ENCODE data around the gene MRPL20. TPM values are rescaled to one million over a fixed set of nuclear protein-coding genes. Genes with fewer than 3 reads are reported as not detected.

The MRPL20 gene
- total RNA-seq, 1 experiment from 2014 or later, result 112 TPM

GRCh38 chr1:1439546-1440261 lies 32.6 kb upstream of the MRPL20 start:
- in situ Hi-C loops (cut with HindIII; ENCODE audit: low pct_unique_long_range_greater_than_20kb, low sequenced_read_pairs), result no loop called here
- DNase-seq (ENCODE audit: low read depth, low spot score), result no peak

GRCh38 chr1:1438531-1439381 lies 31.7 kb upstream of the MRPL20 start:
- no peak for DNase-seq (ENCODE audit: low read depth, low spot score)
- in situ Hi-C loops (cut with HindIII; ENCODE audit: low pct_unique_long_range_greater_than_20kb, low sequenced_read_pairs), result no loop called here

- in situ Hi-C loops (cut with HindIII; ENCODE audit: low pct_unique_long_range_greater_than_20kb, low sequenced_read_pairs), result no loop called here
- DNase-seq (ENCODE audit: low read depth, low spot score), result no peak
These were observed 30.8 kb upstream of the MRPL20 start for GRCh38 chr1:1437904-1438376.

GRCh38 chr1:1437033-1437903 lies 30.2 kb upstream of the MRPL20 start:
- in situ Hi-C loops (cut with HindIII; ENCODE audit: low pct_unique_long_range_greater_than_20kb, low sequenced_read_pairs), result no loop called here
- no peak for DNase-seq (ENCODE audit: low read depth, low spot score)

- no peak for DNase-seq (ENCODE audit: low read depth, low spot score)
- in situ Hi-C loops (cut with HindIII; ENCODE audit: low pct_unique_long_range_greater_than_20kb, low sequenced_read_pairs), result no loop called here
These were observed 29.5 kb upstream of the MRPL20 start for GRCh38 chr1:1436630-1437032.

- no peak for DNase-seq (ENCODE audit: low read depth, low spot score)
- in situ Hi-C loops (cut with HindIII; ENCODE audit: low pct_unique_long_range_greater_than_20kb, low sequenced_read_pairs), result no loop called here
These were observed 29.0 kb upstream of the MRPL20 start for GRCh38 chr1:1435911-1436629.

- peak; percentile 32 for DNase-seq (ENCODE audit: low read depth, low spot score)
- in situ Hi-C loops (cut with HindIII; ENCODE audit: low pct_unique_long_range_greater_than_20kb, low sequenced_read_pairs), result no loop called here
These were observed 28.2 kb upstream of the MRPL20 start, which contains the start of gene VWA1 for GRCh38 chr1:1435106-1435903. Gene VWA1 (plus strand): TSS chr1:1435690. CDS start chr1:1435749, 59 bp downstream.

GRCh38 chr1:1434824-1435105 lies 27.7 kb upstream of the MRPL20 start:
- in situ Hi-C loops (cut with HindIII; ENCODE audit: low pct_unique_long_range_greater_than_20kb, low sequenced_read_pairs), result no loop called here
- no peak for DNase-seq (ENCODE audit: low read depth, low spot score)

GRCh38 chr1:1434131-1434823 lies 27.2 kb upstream of the MRPL20 start:
- in situ Hi-C loops (cut with HindIII; ENCODE audit: low pct_unique_long_range_greater_than_20kb, low sequenced_read_pairs), result no loop called here
- no peak for DNase-seq (ENCODE audit: low read depth, low spot score)

- no peak for DNase-seq (ENCODE audit: low read depth, low spot score)
- in situ Hi-C loops (cut with HindIII; ENCODE audit: low pct_unique_long_range_greater_than_20kb, low sequenced_read_pairs), result no loop called here
These were observed 26.7 kb upstream of the MRPL20 start for GRCh38 chr1:1433804-1434130.

GRCh38 chr1:1432951-1433803 lies 26.1 kb upstream of the MRPL20 start:
- in situ Hi-C loops (cut with HindIII; ENCODE audit: low pct_unique_long_range_greater_than_20kb, low sequenced_read_pairs), result no loop called here
- DNase-seq (ENCODE audit: low read depth, low spot score), result peak; percentile 43

- no peak for DNase-seq (ENCODE audit: low read depth, low spot score)
- in situ Hi-C loops (cut with HindIII; ENCODE audit: low pct_unique_long_range_greater_than_20kb, low sequenced_read_pairs), result no loop called here
These were observed 25.3 kb upstream of the MRPL20 start for GRCh38 chr1:1432274-1432950.

GRCh38 chr1:1431845-1432273 lies 24.8 kb upstream of the MRPL20 start:
- DNase-seq (ENCODE audit: low read depth, low spot score), result no peak
- in situ Hi-C loops (cut with HindIII; ENCODE audit: low pct_unique_long_range_greater_than_20kb, low sequenced_read_pairs), result no loop called here

GRCh38 chr1:1430992-1431844 lies 24.1 kb upstream of the MRPL20 start:
- no peak for DNase-seq (ENCODE audit: low read depth, low spot score)
- in situ Hi-C loops (cut with HindIII; ENCODE audit: low pct_unique_long_range_greater_than_20kb, low sequenced_read_pairs), result no loop called here

Measured in SK-MEL-5 (cell line).